ENCODE results near the gene PLS1.
"Not testable (repeated sequence)": the region's sequence is repeated elsewhere in the genome, so short reads cannot be mapped to it uniquely, and the experiment has no call there.

PLS1 gene, protein sequence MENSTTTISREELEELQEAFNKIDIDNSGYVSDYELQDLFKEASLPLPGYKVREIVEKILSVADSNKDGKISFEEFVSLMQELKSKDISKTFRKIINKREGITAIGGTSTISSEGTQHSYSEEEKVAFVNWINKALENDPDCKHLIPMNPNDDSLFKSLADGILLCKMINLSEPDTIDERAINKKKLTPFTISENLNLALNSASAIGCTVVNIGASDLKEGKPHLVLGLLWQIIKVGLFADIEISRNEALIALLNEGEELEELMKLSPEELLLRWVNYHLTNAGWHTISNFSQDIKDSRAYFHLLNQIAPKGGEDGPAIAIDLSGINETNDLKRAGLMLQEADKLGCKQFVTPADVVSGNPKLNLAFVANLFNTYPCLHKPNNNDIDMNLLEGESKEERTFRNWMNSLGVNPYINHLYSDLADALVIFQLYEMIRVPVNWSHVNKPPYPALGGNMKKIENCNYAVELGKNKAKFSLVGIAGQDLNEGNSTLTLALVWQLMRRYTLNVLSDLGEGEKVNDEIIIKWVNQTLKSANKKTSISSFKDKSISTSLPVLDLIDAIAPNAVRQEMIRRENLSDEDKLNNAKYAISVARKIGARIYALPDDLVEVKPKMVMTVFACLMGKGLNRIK

DNA sequence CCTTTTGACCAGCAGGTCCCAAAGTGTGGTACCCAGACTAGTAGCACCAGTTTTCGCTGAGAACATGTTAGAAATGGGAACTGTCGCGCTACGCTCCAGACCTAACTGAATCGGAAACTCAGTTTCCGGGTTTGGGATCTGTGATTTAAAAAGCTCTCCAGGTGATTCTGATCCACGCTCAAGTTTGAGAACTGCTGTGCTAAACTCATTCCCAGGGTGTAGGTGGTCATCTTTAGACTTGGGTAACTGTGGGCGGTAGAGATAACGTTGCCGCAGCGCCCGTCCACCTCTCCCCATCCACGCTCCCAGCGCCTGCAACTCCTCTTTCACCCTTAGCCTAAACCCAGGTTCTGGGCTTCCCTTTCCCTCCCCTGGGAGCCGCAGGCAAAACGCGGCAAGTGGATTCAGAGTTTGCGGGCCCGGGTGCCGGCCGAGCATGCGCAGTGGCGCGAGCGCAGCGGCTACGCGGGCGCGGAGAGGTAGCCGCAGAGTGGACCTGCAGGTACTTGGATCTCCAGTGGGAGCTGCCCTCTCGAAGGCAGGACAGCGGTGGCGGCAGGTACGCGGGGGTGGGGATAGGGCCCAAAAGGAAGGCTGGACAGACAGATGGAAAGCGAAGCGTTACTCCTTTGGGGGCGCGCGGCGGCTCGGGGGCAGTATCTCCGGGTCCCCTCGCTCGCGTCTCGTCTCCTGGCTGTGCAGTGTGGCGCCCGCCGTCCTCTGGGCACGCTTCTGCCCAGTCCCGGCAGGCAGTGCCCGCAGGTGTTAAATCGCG is at the start of gene PLS1:
PLS1 (plus strand) TSS at position 443 of the 775 bp plus-strand sequence. CDS start 67,845 bp downstream, outside the sequence.
- H3K4me3 ChIP-seq (replicated peaks; ENCODE audit: low read depth, low read length): peak within 1 kb of the TSS; percentile 60
- TF ChIP-seq, protein P1, sequence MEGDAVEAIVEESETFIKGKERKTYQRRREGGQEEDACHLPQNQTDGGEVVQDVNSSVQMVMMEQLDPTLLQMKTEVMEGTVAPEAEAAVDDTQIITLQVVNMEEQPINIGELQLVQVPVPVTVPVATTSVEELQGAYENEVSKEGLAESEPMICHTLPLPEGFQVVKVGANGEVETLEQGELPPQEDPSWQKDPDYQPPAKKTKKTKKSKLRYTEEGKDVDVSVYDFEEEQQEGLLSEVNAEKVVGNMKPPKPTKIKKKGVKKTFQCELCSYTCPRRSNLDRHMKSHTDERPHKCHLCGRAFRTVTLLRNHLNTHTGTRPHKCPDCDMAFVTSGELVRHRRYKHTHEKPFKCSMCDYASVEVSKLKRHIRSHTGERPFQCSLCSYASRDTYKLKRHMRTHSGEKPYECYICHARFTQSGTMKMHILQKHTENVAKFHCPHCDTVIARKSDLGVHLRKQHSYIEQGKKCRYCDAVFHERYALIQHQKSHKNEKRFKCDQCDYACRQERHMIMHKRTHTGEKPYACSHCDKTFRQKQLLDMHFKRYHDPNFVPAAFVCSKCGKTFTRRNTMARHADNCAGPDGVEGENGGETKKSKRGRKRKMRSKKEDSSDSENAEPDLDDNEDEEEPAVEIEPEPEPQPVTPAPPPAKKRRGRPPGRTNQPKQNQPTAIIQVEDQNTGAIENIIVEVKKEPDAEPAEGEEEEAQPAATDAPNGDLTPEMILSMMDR (IDR thresholded peaks at IDR 0.05; ENCODE audit: low read depth, low read length, missing control alignments): no peak
- DNase-seq (ENCODE audit: extremely low read depth, low read depth): peak; percentile 45

DNA sequence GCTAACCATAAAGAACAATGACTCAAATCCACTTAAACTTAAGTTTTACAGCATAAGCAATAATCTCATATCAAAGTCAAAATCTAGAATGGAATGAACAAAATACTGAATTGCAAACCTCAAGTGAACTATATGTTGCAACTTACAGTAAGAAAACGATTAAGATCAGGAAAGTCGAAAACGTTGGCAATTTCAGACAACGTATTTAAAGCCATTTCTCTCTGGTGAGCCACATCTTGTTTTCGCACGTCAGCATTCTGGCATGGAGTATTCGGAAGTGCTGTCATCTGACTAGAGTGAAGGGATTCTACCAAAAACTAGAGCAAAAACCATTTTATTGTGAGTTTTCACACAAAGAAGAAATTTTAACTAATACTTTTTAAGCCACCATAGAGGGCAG is 46.2 kb upstream of the PLS1 start:
- TF ChIP-seq, protein P1 (IDR thresholded peaks at IDR 0.05; ENCODE audit: low read depth, low read length, missing control alignments): no peak
- no peak overlapping the region for H3K4me3 ChIP-seq (replicated peaks; ENCODE audit: low read depth, low read length)
- no peak for DNase-seq (ENCODE audit: extremely low read depth, low read depth)

DNA sequence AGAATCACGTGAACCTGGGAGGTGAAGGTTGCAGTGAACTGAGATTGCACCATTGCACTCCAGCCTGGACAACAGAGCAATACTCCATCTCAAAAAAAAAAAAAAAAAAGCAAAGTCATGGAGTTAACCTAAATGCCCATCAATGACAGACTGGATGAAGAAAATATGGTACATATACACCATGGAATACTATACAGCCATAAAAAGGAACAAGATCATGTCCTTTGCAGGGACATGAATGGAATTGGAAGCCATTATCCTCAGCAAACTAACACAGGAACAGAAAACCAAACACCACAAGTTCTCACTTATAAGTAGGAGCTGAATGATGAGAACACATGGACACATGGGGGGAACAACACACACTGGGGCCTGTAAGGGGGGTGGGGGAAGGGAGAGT is 43.6 kb upstream of the PLS1 start:
- not testable (repeated sequence) for H3K4me3 ChIP-seq (replicated peaks; ENCODE audit: low read depth, low read length); DNase-seq (ENCODE audit: extremely low read depth, low read depth)

DNA sequence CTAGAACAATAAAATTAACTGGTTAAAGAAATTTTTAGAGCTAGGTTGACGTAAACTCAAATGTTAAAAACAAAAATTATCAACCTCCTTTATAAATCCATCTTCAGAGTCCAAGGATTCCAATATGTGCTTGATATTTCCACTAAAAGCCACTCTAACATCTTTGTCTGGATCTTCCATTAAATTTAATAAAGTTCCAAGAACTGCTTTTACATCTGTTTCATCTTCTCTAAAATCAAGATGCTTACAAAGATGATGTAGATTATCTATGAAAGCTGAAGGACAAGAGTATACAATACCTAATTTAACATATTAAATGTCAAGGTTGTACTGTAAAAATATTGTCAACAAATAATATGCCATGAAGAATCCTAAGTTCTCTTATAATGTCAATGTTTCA is 42.5 kb upstream of the PLS1 start:
- no peak overlapping the region for H3K4me3 ChIP-seq (replicated peaks; ENCODE audit: low read depth, low read length)
- TF ChIP-seq, protein P1 (IDR thresholded peaks at IDR 0.05; ENCODE audit: low read depth, low read length, missing control alignments): no peak
- no peak for DNase-seq (ENCODE audit: extremely low read depth, low read depth)

DNA sequence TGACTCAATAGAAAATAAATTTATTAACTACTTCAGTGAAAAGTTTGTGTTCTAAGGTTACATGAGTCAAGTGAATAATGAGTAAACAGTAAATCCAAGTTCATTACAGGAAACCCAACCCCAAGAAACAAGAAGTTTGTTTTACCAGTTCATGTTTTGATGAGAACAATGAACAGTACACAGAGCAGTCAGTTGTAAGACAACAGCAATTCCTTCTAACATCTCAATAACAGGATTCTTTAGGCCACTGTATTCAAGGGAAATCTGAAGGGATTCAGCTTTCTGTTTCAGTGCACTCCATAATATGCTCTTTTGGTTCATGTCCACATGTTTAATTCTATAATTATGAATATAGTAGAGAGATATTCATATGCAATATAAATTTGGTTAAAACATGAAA is 36.1 kb upstream of the PLS1 start:
- no peak overlapping the region for H3K4me3 ChIP-seq (replicated peaks; ENCODE audit: low read depth, low read length)
- TF ChIP-seq, protein P1 (IDR thresholded peaks at IDR 0.05; ENCODE audit: low read depth, low read length, missing control alignments): no peak
- no peak for DNase-seq (ENCODE audit: extremely low read depth, low read depth)

DNA sequence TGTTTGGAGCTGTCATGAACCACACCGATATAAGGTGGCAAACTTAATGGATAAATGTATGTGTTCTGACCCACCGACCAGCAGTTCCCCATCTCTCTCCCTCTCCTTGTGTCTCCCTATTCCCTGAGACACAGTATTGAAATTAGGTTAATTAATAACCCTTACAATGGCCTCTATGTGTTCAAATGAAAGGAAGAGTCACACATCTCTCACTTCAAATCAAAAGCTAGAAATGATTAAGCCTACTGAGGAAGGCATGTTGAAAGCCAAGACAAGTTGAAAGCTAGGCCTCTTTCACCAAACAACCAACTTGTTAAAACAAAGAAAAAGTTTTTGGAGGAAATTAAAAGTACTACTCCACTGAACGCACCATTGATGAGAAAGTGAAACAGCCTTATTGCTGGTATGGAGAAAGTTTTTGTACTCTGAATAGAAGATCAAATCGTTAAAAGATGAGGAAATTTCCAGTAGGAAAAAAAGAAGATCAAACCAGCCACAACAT is 32.6 kb upstream of the PLS1 start:
- DNase-seq (ENCODE audit: extremely low read depth, low read depth): no peak
- no peak overlapping the region for H3K4me3 ChIP-seq (replicated peaks; ENCODE audit: low read depth, low read length)
- TF ChIP-seq, protein P1 (IDR thresholded peaks at IDR 0.05; ENCODE audit: low read depth, low read length, missing control alignments): no peak

DNA sequence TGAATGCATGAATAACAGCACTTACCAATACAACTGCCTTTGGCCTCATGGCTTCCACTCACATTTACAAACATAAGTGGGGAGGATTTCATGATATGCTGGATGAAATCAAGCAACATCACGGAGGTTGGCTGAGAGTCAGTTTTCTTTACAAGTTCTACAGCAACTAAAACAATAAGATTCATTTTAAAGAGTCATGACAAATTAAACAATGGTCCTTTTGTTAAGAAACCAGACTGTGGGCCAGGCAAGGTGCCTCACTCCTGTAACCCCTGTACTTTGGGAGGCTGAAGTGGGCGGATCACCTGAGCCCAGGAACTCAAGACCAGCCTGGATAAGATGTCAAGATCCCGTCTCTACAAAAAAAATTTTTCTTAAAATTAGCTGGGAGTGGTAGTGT is 30.1 kb upstream of the PLS1 start:
- TF ChIP-seq, protein P1 (IDR thresholded peaks at IDR 0.05; ENCODE audit: low read depth, low read length, missing control alignments): no peak
- no peak for DNase-seq (ENCODE audit: extremely low read depth, low read depth)

More for the DNA sequence above, 30.1 kb upstream of the PLS1 start:
- H3K4me3 ChIP-seq (replicated peaks; ENCODE audit: low read depth, low read length): no peak overlapping the region
